PC-3 (cell line): ENCODE data around the gene AATF. TPM values are rescaled to one million over a fixed set of nuclear protein-coding genes. Genes with fewer than 3 reads are reported as not detected.

Source experiments
- ATAC-seq: fragments of 200-7000 bp; cut with Tn5 transposase; 2 replicates; pipeline ENCODE4 v1.9.1; 2020; ENCODE audit warnings: mild to moderate bottlenecking, moderate library complexity
- BruUV-seq: library from RNA; stranded (reverse); fragments of 400-500 nt; replicated peaks from 2 replicates; lab custom pipeline; 2021; lab: Mats Ljungman, UMichigan
- CTCF ChIA-PET: fragments of 300-600 bp; sonication (Branson Sonifier 250); formaldehyde crosslinking; loops from one replicate; lab custom pipeline; 2022; ENCODE audit warnings: antibody characterized with exemption; lab: Charles Lee
- POLR2A ChIA-PET: fragments of 300-600 bp; sonication (Branson Sonifier 250); formaldehyde crosslinking; loops from one replicate; lab custom pipeline; 2022; ENCODE audit warnings: antibody characterized with exemption; ENCODE audit not compliant: unreplicated experiment; lab: Charles Lee
- DNase-seq: peaks from one replicate; pipeline ENCODE4 v3.0.0-alpha.2; 2015
- H2AFZ ChIP-seq: fragments of 300-600 bp; sonication (generic); 2 replicates; pipeline ENCODE4 v1.6.0; 2016; ENCODE audit warnings: antibody characterized with exemption, low read length
- H3F3A ChIP-seq: fragments of 300-600 bp; sonication (generic); one replicate; pipeline ENCODE4 v1.6.0; 2017; ENCODE audit warnings: antibody characterized with exemption, low read length, control low read depth, mild to moderate bottlenecking; ENCODE audit not compliant: unreplicated experiment
- H3K27ac ChIP-seq: fragments of 300-600 bp; sonication (generic); 2 replicates; pipeline ENCODE4 v1.5.1; 2016; ENCODE audit warnings: mild to moderate bottlenecking, low read length
- H3K27me3 ChIP-seq: fragments of 300-600 bp; sonication (generic); 2 replicates; pipeline ENCODE4 v1.6.1; 2016; ENCODE audit warnings: low read length, mixed read lengths
- H3K36me3 ChIP-seq: fragments of 300-600 bp; sonication (generic); 2 replicates; pipeline ENCODE4 v1.6.1; 2016; ENCODE audit warnings: low read depth, mixed run types, low read length, mixed read lengths
- H3K4me1 ChIP-seq: fragments of 300-600 bp; sonication (generic); 2 replicates; pipeline ENCODE4 v1.5.1; 2016; ENCODE audit warnings: low read length; ENCODE audit not compliant: insufficient read depth
- H3K4me2 ChIP-seq: fragments of 300-600 bp; sonication (generic); 2 replicates; pipeline ENCODE4 v1.6.0; 2016; ENCODE audit warnings: low read length
- H3K4me3 ChIP-seq: fragments of 300-600 bp; sonication (generic); 2 replicates; pipeline ENCODE4 v1.5.1; 2016; ENCODE audit warnings: mild to moderate bottlenecking, low read length, mixed read lengths
- H3K79me2 ChIP-seq: fragments of 300-600 bp; sonication (generic); 2 replicates; pipeline ENCODE4 v1.6.1; 2017; ENCODE audit warnings: low read length, mixed read lengths
- H3K9ac ChIP-seq: fragments of 300-600 bp; sonication (generic); 2 replicates; pipeline ENCODE4 v1.6.0; 2016; ENCODE audit warnings: mild to moderate bottlenecking, low read length
- H3K9me2 ChIP-seq: fragments of 300-600 bp; sonication (generic); replicated peaks from 2 replicates; pipeline ENCODE4 v1.6.1; 2016; ENCODE audit warnings: mixed run types, low read length, mixed read lengths
- H3K9me3 ChIP-seq: fragments of 300-600 bp; sonication (generic); 2 replicates; pipeline ENCODE4 v1.6.1; 2016; ENCODE audit warnings: low read length, mixed read lengths
- H4K20me1 ChIP-seq: fragments of 300-600 bp; sonication (generic); 2 replicates; pipeline ENCODE4 v1.6.1; 2016; ENCODE audit warnings: low read length, mixed read lengths
- CTCF ChIP-seq: fragments of 300-600 bp; sonication (generic); conservative IDR thresholded peaks from 2 replicates; pipeline ENCODE4 v1.5.1; 2017; ENCODE audit warnings: antibody characterized with exemption, low read depth, mild to moderate bottlenecking, low read length
- EZH2 ChIP-seq: fragments of 300-600 bp; sonication (generic); IDR thresholded peaks from one replicate; pipeline ENCODE4 v1.6.1; 2017; ENCODE audit warnings: antibody characterized with exemption, mild to moderate bottlenecking, low read length; ENCODE audit not compliant: unreplicated experiment
- EZH2phosphoT487 ChIP-seq: fragments of 300-600 bp; sonication (generic); IDR thresholded peaks from 2 replicates; pipeline ENCODE4 v1.6.1; 2018; ENCODE audit warnings: mild to moderate bottlenecking, antibody characterized with exemption, low read length, borderline replicate concordance
- intact Hi-C: fragments of 100-400 bp; cut with micrococcal nuclease; formaldehyde crosslinking; loops from 2 replicates; pipeline ENCODE4 v1.9.0; 2023
- total RNA-seq: library from RNA; depleted of rRNA; stranded (reverse); fragments of >200 nt; gene quantifications from 2 replicates; pipeline ENCODE4 v1.2.3, GENCODE V29; 2014

Gene AATF
- total RNA-seq, 1 experiment from 2014 or later, result 25.5 TPM

- Histone ChIP-seq H3K36me3 (peaks cover 9% of the 10 kb centered on the region; the same call in 1 of the 2 replicates), H3K9me2 (no peaks in the 10 kb centered on the region), H3K4me2 (no peak overlapping the region), H3K4me1 (no peaks in the 10 kb centered on the region), H3K9ac (no peak overlapping the region), H3K27ac (no peak overlapping the region), H3K9me3 (no peaks in the 10 kb centered on the region), H2AFZ (no peak overlapping the region), H4K20me1 (no peaks in the 10 kb centered on the region), H3K27me3 (no peaks in the 10 kb centered on the region), H3F3A (no peaks in the 10 kb centered on the region), H3K79me2 (no peaks in the 10 kb centered on the region), H3K4me3 (no peak overlapping the region)
- intact Hi-C loops, result no loop called here
- ChIA-PET POLR2A (no interaction called here), CTCF (no interaction called here)
- DNase-seq (no peak), ATAC-seq (no peak)
- TF ChIP-seq EZH2 (no peak), EZH2phosphoT487 (no peak), CTCF (no peak)
- no TSS peak for BruUV-seq
Observed at GRCh38 chr17:37084372-37084771, 135.6 kb downstream of the AATF start.

- H3F3A ChIP-seq, result no peaks in the 10 kb centered on the region
- H3K27ac ChIP-seq, result no peak overlapping the region
- no peaks in the 10 kb centered on the region for H3K4me1 ChIP-seq
- no peaks in the 10 kb centered on the region for H3K9me3 ChIP-seq
- H3K4me3 ChIP-seq, result no peak overlapping the region
- H3K36me3 ChIP-seq, result peaks cover 13% of the 10 kb centered on the region; the same call in 1 of the 2 replicates
- H2AFZ ChIP-seq, result no peak overlapping the region
- POLR2A ChIA-PET, result no interaction called here
- H3K9me2 ChIP-seq, result no peaks in the 10 kb centered on the region
- H3K4me2 ChIP-seq, result no peak overlapping the region
- no peak for DNase-seq
- intact Hi-C loops, result no loop called here
- H4K20me1 ChIP-seq, result no peaks in the 10 kb centered on the region
- ATAC-seq, result no peak
- no peaks in the 10 kb centered on the region for H3K27me3 ChIP-seq
- no TSS peak for BruUV-seq
- no peak for TF ChIP-seq EZH2phosphoT487
- no peak for TF ChIP-seq CTCF
- TF ChIP-seq EZH2, result no peak
- CTCF ChIA-PET, result no interaction called here
- H3K9ac ChIP-seq, result no peak overlapping the region
- no peaks in the 10 kb centered on the region for H3K79me2 ChIP-seq
Observed at GRCh38 chr17:37086334-37086733, 137.6 kb downstream of the AATF start.

GRCh38 chr17:37086948-37087347 is 138.2 kb downstream of the AATF start:
- CTCF ChIA-PET, result no interaction called here
- BruUV-seq, result no TSS peak
- Histone ChIP-seq H3K79me2 (no peaks in the 10 kb centered on the region), H3K27ac (no peak overlapping the region), H3K4me3 (no peak overlapping the region), H3K9ac (no peak overlapping the region), H2AFZ (no peak overlapping the region), H3K4me1 (no peaks in the 10 kb centered on the region), H4K20me1 (no peaks in the 10 kb centered on the region), H3K36me3 (peaks cover 13% of the 10 kb centered on the region; the same call in 1 of the 2 replicates), H3F3A (no peaks in the 10 kb centered on the region), H3K9me3 (no peaks in the 10 kb centered on the region), H3K4me2 (no peak overlapping the region), H3K9me2 (no peaks in the 10 kb centered on the region), H3K27me3 (no peaks in the 10 kb centered on the region)
- DNase-seq, result no peak
- ATAC-seq, result no peak
- no peak for TF ChIP-seq CTCF
- TF ChIP-seq EZH2, result no peak
- TF ChIP-seq EZH2phosphoT487, result no peak
- POLR2A ChIA-PET, result no interaction called here
- intact Hi-C loops, result no loop called here
